ENCODE measurements around the gene SOX4.

GRCh38 chr6:21625642-21626041 is 32.1 kb downstream of the SOX4 start:
- TF ChIP-seq ZNF211 (tag by site-specific recombination; IDR thresholded peaks at IDR 0.05; ENCODE audit: low read depth) (no peak), ZSCAN5A (tag by site-specific recombination; IDR thresholded peaks at IDR 0.05) (no peak), CTCF (tag by site-specific recombination; IDR thresholded peaks at IDR 0.05) (no peak), PBX3 (CRISPR knock-in tag; IDR thresholded peaks at IDR 0.05) (no peak), GLIS1 (tag by site-specific recombination; IDR thresholded peaks at IDR 0.05) (no peak), ZEB2 (tag by site-specific recombination; IDR thresholded peaks at IDR 0.05) (no peak), ZNF121 (tag by site-specific recombination; IDR thresholded peaks at IDR 0.05) (peak; percentile 74)
